ENCODE measurements around the gene LUZP2.

DNA sequence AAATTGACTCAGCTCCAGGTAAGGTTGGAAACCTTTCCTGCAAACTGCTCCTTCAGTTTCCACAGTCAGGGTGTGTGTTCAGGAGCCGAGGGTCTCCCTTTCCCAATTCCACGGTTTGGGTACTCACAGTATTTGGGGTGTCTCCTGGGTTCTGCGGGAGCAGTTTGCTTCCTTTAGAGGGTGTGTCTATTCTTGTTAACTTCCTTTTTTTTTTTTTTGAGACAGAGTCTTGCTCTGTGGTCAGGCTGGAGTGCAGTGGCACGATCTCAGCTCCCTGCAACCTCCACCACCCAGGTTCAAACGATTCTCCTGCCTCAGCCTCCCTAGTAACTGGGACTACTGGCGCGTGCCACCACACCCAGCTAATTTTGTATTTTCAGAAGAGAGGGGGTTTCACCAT is 251.4 kb downstream of the LUZP2 start:
- TF ChIP-seq POLR2AphosphoS5 (IDR thresholded peaks at IDR 0.05; ENCODE audit: low read depth, low read length), result no peak
- TF ChIP-seq POLR2A (IDR thresholded peaks at IDR 0.05; ENCODE audit: low read depth, low read length), result no peak
